ENCODE data around the gene NCKIPSD.

The NCKIPSD gene

DNA sequence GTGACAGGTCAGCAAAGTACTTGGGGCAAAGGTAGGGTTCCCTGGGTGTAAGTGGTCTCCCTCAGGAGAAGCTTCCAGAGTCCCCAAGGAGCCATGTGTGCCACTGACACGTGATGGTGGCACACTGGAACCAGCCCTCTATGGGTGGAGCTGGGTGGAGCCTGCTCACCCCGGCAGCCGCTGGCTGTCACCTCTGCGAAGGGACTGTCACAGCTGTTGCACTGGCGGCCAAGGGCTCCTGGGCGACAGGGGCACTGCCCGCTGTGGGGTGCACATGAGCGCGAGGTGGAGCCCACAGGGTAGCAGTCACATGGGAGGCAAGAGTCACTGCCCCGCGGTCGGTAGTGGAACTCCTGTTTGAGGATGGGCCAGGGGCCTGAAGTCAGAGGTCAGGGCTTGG lies 35.0 kb downstream of the NCKIPSD start:
- H3K9ac ChIP-seq (ENCODE audit: low read depth, low read length), result no peak overlapping the region
- TF ChIP-seq EZH2 (IDR thresholded peaks at IDR 0.05; ENCODE audit: borderline replicate concordance, low read depth, low read length, severe bottlenecking) (no peak), CTCF (IDR thresholded peaks at IDR 0.05; ENCODE audit: borderline replicate concordance, extremely low read depth, low read length, poor library complexity, severe bottlenecking) (no peak)

GRCh38 chr3:48648188-48648850 lies 37.4 kb downstream of the NCKIPSD start:
- Histone ChIP-seq H3K27ac (ENCODE audit: low read length) (no peak overlapping the region), H4K20me1 (ENCODE audit: insufficient read depth, low read length) (0 out of 2 replicates have a peak, but pooled peaks cover 3% of the 10 kb centered on the region), H3K79me2 (ENCODE audit: insufficient read depth, low read length) (no peaks in the 10 kb centered on the region), H3K36me3 (ENCODE audit: insufficient read depth, low read length) (no peaks in the 10 kb centered on the region), H3K9me3 (ENCODE audit: insufficient read depth, low read length, severe bottlenecking) (no peaks in the 10 kb centered on the region), H3K4me2 (ENCODE audit: insufficient read depth, low read length) (no peak overlapping the region), H3K9ac (ENCODE audit: low read depth, low read length) (no peak overlapping the region), H2AFZ (ENCODE audit: low read depth, low read length) (no peak overlapping the region), H3K4me3 (ENCODE audit: low read depth in 1 of 2, low read length in 2 of 2) (no peak overlapping the region), H3K4me1 (ENCODE audit: insufficient read depth, low read length) (no peaks in the 10 kb centered on the region), H3K27me3 (ENCODE audit: insufficient read depth, low read length, poor library complexity) (no peaks in the 10 kb centered on the region)
- TF ChIP-seq CTCF (IDR thresholded peaks at IDR 0.05; ENCODE audit: borderline replicate concordance, extremely low read depth, low read length, poor library complexity, severe bottlenecking) (no peak), EZH2 (IDR thresholded peaks at IDR 0.05; ENCODE audit: borderline replicate concordance, low read depth, low read length, severe bottlenecking) (no peak)
- ATAC-seq (ENCODE audit: insufficient read depth, low read depth), result no peak
- DNase-seq, result no peak

More for the DNA sequence above, 35.0 kb downstream of the NCKIPSD start:
- H3K4me2 ChIP-seq (ENCODE audit: insufficient read depth, low read length), result no peak overlapping the region
- H3K36me3 ChIP-seq (ENCODE audit: insufficient read depth, low read length), result no peaks in the 10 kb centered on the region
- H3K79me2 ChIP-seq (ENCODE audit: insufficient read depth, low read length), result no peaks in the 10 kb centered on the region
- no peaks in the 10 kb centered on the region for H3K9me3 ChIP-seq (ENCODE audit: insufficient read depth, low read length, severe bottlenecking)
- no peaks in the 10 kb centered on the region for H3K27me3 ChIP-seq (ENCODE audit: insufficient read depth, low read length, poor library complexity)
- H3K4me3 ChIP-seq (ENCODE audit: low read depth in 1 of 2, low read length in 2 of 2), result no peak overlapping the region
- no peak overlapping the region for H3K27ac ChIP-seq (ENCODE audit: low read length)
- DNase-seq (no peak), ATAC-seq (ENCODE audit: insufficient read depth, low read depth) (no peak; the same call in 2 of the 3 replicates)
- H3K4me1 ChIP-seq (ENCODE audit: insufficient read depth, low read length), result no peaks in the 10 kb centered on the region
- H2AFZ ChIP-seq (ENCODE audit: low read depth, low read length), result no peak overlapping the region
- peaks cover 6% of the 10 kb centered on the region; the same call in 1 of the 2 replicates for H4K20me1 ChIP-seq (ENCODE audit: insufficient read depth, low read length)

DNA sequence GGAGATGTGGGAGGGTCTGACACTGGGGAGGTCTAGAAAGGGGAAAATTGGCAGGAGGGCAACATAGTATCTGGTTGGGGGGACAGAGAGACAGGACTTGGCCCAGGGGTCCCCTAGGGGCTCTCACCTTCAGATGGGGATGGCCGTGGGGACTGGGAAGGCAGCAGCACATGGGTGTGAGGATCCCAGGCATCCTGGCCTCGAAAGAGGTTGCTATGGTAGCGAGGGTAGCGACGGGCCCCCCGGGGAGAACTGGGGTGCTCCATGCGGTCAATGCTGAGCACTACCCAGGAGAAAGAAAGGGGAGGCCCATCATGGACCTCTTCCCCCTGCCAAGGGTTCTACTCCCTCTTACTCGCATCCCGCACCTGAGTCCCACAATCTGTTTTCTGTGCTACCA lies 38.0 kb downstream of the NCKIPSD start:
- no peaks in the 10 kb centered on the region for H3K4me1 ChIP-seq (ENCODE audit: insufficient read depth, low read length)
- no peak for TF ChIP-seq EZH2 (IDR thresholded peaks at IDR 0.05; ENCODE audit: borderline replicate concordance, low read depth, low read length, severe bottlenecking)
- TF ChIP-seq CTCF (IDR thresholded peaks at IDR 0.05; ENCODE audit: borderline replicate concordance, extremely low read depth, low read length, poor library complexity, severe bottlenecking), result no peak

More for the DNA sequence above, 38.0 kb downstream of the NCKIPSD start:
- H3K4me2 ChIP-seq (ENCODE audit: insufficient read depth, low read length), result no peak overlapping the region
- no peaks in the 10 kb centered on the region for H3K9me3 ChIP-seq (ENCODE audit: insufficient read depth, low read length, severe bottlenecking)
- no peaks in the 10 kb centered on the region for H3K36me3 ChIP-seq (ENCODE audit: insufficient read depth, low read length)
- no peaks in the 10 kb centered on the region for H3K27me3 ChIP-seq (ENCODE audit: insufficient read depth, low read length, poor library complexity)
- ATAC-seq (ENCODE audit: insufficient read depth, low read depth) (no peak), DNase-seq (no peak)
- no peaks in the 10 kb centered on the region for H3K79me2 ChIP-seq (ENCODE audit: insufficient read depth, low read length)
- no peak overlapping the region for H3K27ac ChIP-seq (ENCODE audit: low read length)
- H4K20me1 ChIP-seq (ENCODE audit: insufficient read depth, low read length), result 0 out of 2 replicates have a peak, but pooled peaks cover 3% of the 10 kb centered on the region
- no peak overlapping the region for H3K9ac ChIP-seq (ENCODE audit: low read depth, low read length)
- H3K4me3 ChIP-seq (ENCODE audit: low read depth in 1 of 2, low read length in 2 of 2), result no peak overlapping the region
- no peak overlapping the region for H2AFZ ChIP-seq (ENCODE audit: low read depth, low read length)
